PC-3 (cell line): ENCODE results near the gene PIGQ. TPM values are rescaled to one million over a fixed set of nuclear protein-coding genes. Genes with fewer than 3 reads are reported as not detected.
A peak's percentile ranks its signal among the peaks of the same experiment; 100 is the strongest.

Experiments
- ATAC-seq: fragments of 200-7000 bp; cut with Tn5 transposase; 2 replicates; pipeline ENCODE4 v1.9.1; 2020; ENCODE audit warnings: mild to moderate bottlenecking, moderate library complexity
- BruUV-seq: library from RNA; stranded (reverse); fragments of 400-500 nt; replicated peaks from 2 replicates; lab custom pipeline; 2021; lab: Mats Ljungman, UMichigan
- CTCF ChIA-PET: fragments of 300-600 bp; sonication (Branson Sonifier 250); formaldehyde crosslinking; loops from one replicate; lab custom pipeline; 2022; ENCODE audit warnings: antibody characterized with exemption; lab: Charles Lee
- POLR2A ChIA-PET: fragments of 300-600 bp; sonication (Branson Sonifier 250); formaldehyde crosslinking; loops from one replicate; lab custom pipeline; 2022; ENCODE audit warnings: antibody characterized with exemption; ENCODE audit not compliant: unreplicated experiment; lab: Charles Lee
- DNase-seq: peaks from one replicate; pipeline ENCODE4 v3.0.0-alpha.2; 2015
- H2AFZ ChIP-seq: fragments of 300-600 bp; sonication (generic); 2 replicates; pipeline ENCODE4 v1.6.0; 2016; ENCODE audit warnings: antibody characterized with exemption, low read length
- H3F3A ChIP-seq: fragments of 300-600 bp; sonication (generic); one replicate; pipeline ENCODE4 v1.6.0; 2017; ENCODE audit warnings: antibody characterized with exemption, low read length, control low read depth, mild to moderate bottlenecking; ENCODE audit not compliant: unreplicated experiment
- H3K27ac ChIP-seq: fragments of 300-600 bp; sonication (generic); 2 replicates; pipeline ENCODE4 v1.5.1; 2016; ENCODE audit warnings: mild to moderate bottlenecking, low read length
- H3K27me3 ChIP-seq: fragments of 300-600 bp; sonication (generic); 2 replicates; pipeline ENCODE4 v1.6.1; 2016; ENCODE audit warnings: low read length, mixed read lengths
- H3K36me3 ChIP-seq: fragments of 300-600 bp; sonication (generic); 2 replicates; pipeline ENCODE4 v1.6.1; 2016; ENCODE audit warnings: low read depth, mixed run types, low read length, mixed read lengths
- H3K4me1 ChIP-seq: fragments of 300-600 bp; sonication (generic); 2 replicates; pipeline ENCODE4 v1.5.1; 2016; ENCODE audit warnings: low read length; ENCODE audit not compliant: insufficient read depth
- H3K4me2 ChIP-seq: fragments of 300-600 bp; sonication (generic); 2 replicates; pipeline ENCODE4 v1.6.0; 2016; ENCODE audit warnings: low read length
- H3K4me3 ChIP-seq: fragments of 300-600 bp; sonication (generic); 2 replicates; pipeline ENCODE4 v1.5.1; 2016; ENCODE audit warnings: mild to moderate bottlenecking, low read length, mixed read lengths
- H3K79me2 ChIP-seq: fragments of 300-600 bp; sonication (generic); 2 replicates; pipeline ENCODE4 v1.6.1; 2017; ENCODE audit warnings: low read length, mixed read lengths
- H3K9ac ChIP-seq: fragments of 300-600 bp; sonication (generic); 2 replicates; pipeline ENCODE4 v1.6.0; 2016; ENCODE audit warnings: mild to moderate bottlenecking, low read length
- H3K9me2 ChIP-seq: fragments of 300-600 bp; sonication (generic); replicated peaks from 2 replicates; pipeline ENCODE4 v1.6.1; 2016; ENCODE audit warnings: mixed run types, low read length, mixed read lengths
- H3K9me3 ChIP-seq: fragments of 300-600 bp; sonication (generic); 2 replicates; pipeline ENCODE4 v1.6.1; 2016; ENCODE audit warnings: low read length, mixed read lengths
- H4K20me1 ChIP-seq: fragments of 300-600 bp; sonication (generic); 2 replicates; pipeline ENCODE4 v1.6.1; 2016; ENCODE audit warnings: low read length, mixed read lengths
- CTCF ChIP-seq: fragments of 300-600 bp; sonication (generic); conservative IDR thresholded peaks from 2 replicates; pipeline ENCODE4 v1.5.1; 2017; ENCODE audit warnings: antibody characterized with exemption, low read depth, mild to moderate bottlenecking, low read length
- EZH2 ChIP-seq: fragments of 300-600 bp; sonication (generic); IDR thresholded peaks from one replicate; pipeline ENCODE4 v1.6.1; 2017; ENCODE audit warnings: antibody characterized with exemption, mild to moderate bottlenecking, low read length; ENCODE audit not compliant: unreplicated experiment
- EZH2phosphoT487 ChIP-seq: fragments of 300-600 bp; sonication (generic); IDR thresholded peaks from 2 replicates; pipeline ENCODE4 v1.6.1; 2018; ENCODE audit warnings: mild to moderate bottlenecking, antibody characterized with exemption, low read length, borderline replicate concordance
- intact Hi-C: fragments of 100-400 bp; cut with micrococcal nuclease; formaldehyde crosslinking; loops from 2 replicates; pipeline ENCODE4 v1.9.0; 2023
- total RNA-seq: library from RNA; depleted of rRNA; stranded (reverse); fragments of >200 nt; gene quantifications from 2 replicates; pipeline ENCODE4 v1.2.3, GENCODE V29; 2014

The PIGQ gene
- total RNA-seq, 1 experiment from 2014 or later, result 36.0 TPM

GRCh38 chr16:559411-560203 is 10.2 kb upstream of the PIGQ start:
- Histone ChIP-seq H3K79me2 (no peaks in the 10 kb centered on the region), H3K9me3 (no peaks in the 10 kb centered on the region), H3K36me3 (no peaks in the 10 kb centered on the region), H3K9me2 (no peaks in the 10 kb centered on the region), H3K4me3 (no peak overlapping the region), H3K4me1 (no peaks in the 10 kb centered on the region), H3F3A (no peaks in the 10 kb centered on the region), H3K27me3 (peaks cover 13% of the 10 kb centered on the region), H3K4me2 (no peak overlapping the region), H3K9ac (no peak overlapping the region), H3K27ac (no peak overlapping the region), H2AFZ (no peak overlapping the region), H4K20me1 (no peaks in the 10 kb centered on the region)
- DNase-seq (no peak), ATAC-seq (0 out of 2 replicates have a peak, but pooled peaks have one; percentile 8)
- intact Hi-C loops, result no loop called here
- ChIA-PET CTCF (no interaction called here), POLR2A (no interaction called here)
- no TSS peak for BruUV-seq
- no peak for TF ChIP-seq EZH2
- TF ChIP-seq CTCF, result no peak
- TF ChIP-seq EZH2phosphoT487, result no peak

- ATAC-seq (no peak), DNase-seq (no peak)
- no peak within 1 kb of the TSS for H3K27ac ChIP-seq
- no peak within 1 kb of the TSS for H2AFZ ChIP-seq
- H3K9me2 ChIP-seq, result no peaks in the 10 kb centered on the region
- peaks cover 13% of the 10 kb centered on the region for H3K27me3 ChIP-seq
- no peak within 1 kb of the TSS for H3K4me2 ChIP-seq
- H3K4me3 ChIP-seq, result no peak within 1 kb of the TSS
- no peaks in the 10 kb centered on the region for H3K9me3 ChIP-seq
- no peaks in the 10 kb centered on the region for H3K4me1 ChIP-seq
- TF ChIP-seq EZH2, result no peak
- no peak for TF ChIP-seq CTCF
- TF ChIP-seq EZH2phosphoT487, result no peak
- ChIA-PET POLR2A (no interaction called here), CTCF (no interaction called here)
- BruUV-seq, result no TSS peak
- no peaks in the 10 kb centered on the region for H4K20me1 ChIP-seq
- H3F3A ChIP-seq, result no peaks in the 10 kb centered on the region
- H3K9ac ChIP-seq, result no peak within 1 kb of the TSS
- no peaks in the 10 kb centered on the region for H3K79me2 ChIP-seq
- H3K36me3 ChIP-seq, result no peaks in the 10 kb centered on the region
- intact Hi-C loops, result no loop called here
These were observed 9.5 kb upstream of the PIGQ start, which contains the start of gene PRR35 for GRCh38 chr16:560204-560700. PRR35 (plus strand) TSS chr16:560394; CDS start chr16:563295, 2,901 bp downstream.
